Dendritic cell treated with granulocyte-macrophage colony-stimulating factor and Interleukin-4, amounts not matched to agents 40 ng/mL and 50 ng/mL, for 4 days (primary cell): ENCODE results near the gene ODAD2.
"Not testable (repeated sequence)": the region's sequence is repeated elsewhere in the genome, so short reads cannot be mapped to it uniquely, and the experiment has no call there.

ENCODE experiments used
- H3K27ac Mint-ChIP-seq: one replicate; pipeline ENCODE4 v1.8.0; 2022; ENCODE audit warnings: mild to moderate bottlenecking, mixed read lengths
- H3K27me3 Mint-ChIP-seq: one replicate; pipeline ENCODE4 v1.8.0; 2022; ENCODE audit warnings: mild to moderate bottlenecking, mixed read lengths
- H3K36me3 Mint-ChIP-seq: one replicate; pipeline ENCODE4 v1.8.0; 2022; ENCODE audit warnings: low read depth, mixed read lengths
- H3K4me1 Mint-ChIP-seq: one replicate; pipeline ENCODE4 v1.8.0; 2022; ENCODE audit warnings: low read depth, mixed read lengths
- H3K4me3 Mint-ChIP-seq: one replicate; pipeline ENCODE4 v1.8.0; 2022; ENCODE audit warnings: mild to moderate bottlenecking, moderate library complexity, mixed read lengths
- H3K9me3 Mint-ChIP-seq: one replicate; pipeline ENCODE4 v1.8.0; 2022; ENCODE audit warnings: mixed read lengths
- intact Hi-C: fragments of 100-400 bp; cut with micrococcal nuclease; formaldehyde crosslinking; loops from one replicate; pipeline ENCODE4 v1.15.0; 2022

The ODAD2 gene

DNA sequence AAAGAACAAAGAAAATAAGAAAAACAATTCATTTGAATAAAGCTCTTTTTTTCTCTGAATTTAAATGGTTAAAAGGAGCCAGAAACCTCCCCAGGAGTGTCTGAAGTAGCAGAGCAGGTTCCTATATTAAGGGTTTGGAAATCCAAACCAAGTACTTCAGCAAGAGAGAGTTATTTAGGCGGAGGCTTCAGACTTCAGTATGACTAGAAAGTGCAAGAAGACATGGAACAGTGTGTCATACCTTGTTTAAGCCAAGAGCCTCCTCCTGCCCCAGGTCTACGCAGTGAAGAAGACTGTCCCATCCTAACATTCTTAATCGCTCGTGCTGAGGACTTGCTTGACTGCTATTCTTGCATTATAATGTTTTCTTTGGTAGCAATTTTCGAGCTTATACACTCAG is 51.3 kb downstream of the ODAD2 start:
- H3K9me3 Mint-ChIP-seq, result no peaks in the 10 kb centered on the region
- intact Hi-C loops, result no loop called here
- no peaks in the 10 kb centered on the region for H3K27me3 Mint-ChIP-seq
- H3K4me3 Mint-ChIP-seq, result no peak overlapping the region
- no peaks in the 10 kb centered on the region for H3K36me3 Mint-ChIP-seq
- no peaks in the 10 kb centered on the region for H3K4me1 Mint-ChIP-seq
- H3K27ac Mint-ChIP-seq, result no peak overlapping the region

DNA sequence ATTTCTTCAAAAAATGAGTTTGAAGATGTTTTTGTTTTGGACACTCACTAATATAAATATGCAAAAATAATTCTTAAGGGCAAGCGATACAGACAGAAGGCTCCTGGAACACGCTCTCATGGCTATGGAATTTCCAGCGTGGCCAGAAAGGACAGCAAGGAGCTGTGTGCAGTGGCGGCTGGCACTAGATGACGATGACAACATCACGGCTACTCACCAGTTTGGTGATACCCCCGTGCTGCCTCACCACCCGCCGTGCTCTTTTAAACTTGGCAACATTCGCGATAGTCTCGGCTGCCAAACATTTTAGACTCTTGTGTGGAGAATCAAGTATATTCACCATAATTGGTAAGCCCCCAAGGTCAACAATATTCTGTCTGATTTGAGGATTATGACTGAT is 54.9 kb downstream of the ODAD2 start:
- Mint-ChIP-seq H3K4me3 (no peak overlapping the region), H3K4me1 (no peaks in the 10 kb centered on the region), H3K27ac (no peak overlapping the region), H3K9me3 (no peaks in the 10 kb centered on the region), H3K27me3 (no peaks in the 10 kb centered on the region), H3K36me3 (no peaks in the 10 kb centered on the region)
- intact Hi-C loops, result no loop called here

DNA sequence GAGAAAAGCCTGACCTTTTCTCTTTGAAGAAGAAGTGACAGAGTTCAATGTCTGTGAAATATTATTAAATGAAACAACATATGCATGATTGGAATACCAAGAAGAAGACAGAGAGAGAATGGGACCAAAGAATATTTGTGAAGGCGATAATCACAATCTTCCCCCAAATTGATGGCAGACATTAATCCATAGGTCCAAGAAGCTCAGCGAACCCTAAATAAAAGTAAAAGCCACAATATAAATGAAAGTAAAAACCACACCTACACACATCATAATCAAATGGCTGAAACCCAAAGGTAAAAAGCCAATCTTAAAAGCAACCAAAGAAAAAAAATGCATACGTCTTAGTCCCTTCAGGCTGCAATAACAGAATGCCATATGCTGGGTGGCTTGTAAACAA is 84.0 kb downstream of the ODAD2 start:
- intact Hi-C loops, result no loop called here
- Mint-ChIP-seq H3K4me3 (no peak overlapping the region), H3K27ac (no peak overlapping the region), H3K4me1 (no peaks in the 10 kb centered on the region), H3K27me3 (no peaks in the 10 kb centered on the region), H3K9me3 (no peaks in the 10 kb centered on the region), H3K36me3 (no peaks in the 10 kb centered on the region)

DNA sequence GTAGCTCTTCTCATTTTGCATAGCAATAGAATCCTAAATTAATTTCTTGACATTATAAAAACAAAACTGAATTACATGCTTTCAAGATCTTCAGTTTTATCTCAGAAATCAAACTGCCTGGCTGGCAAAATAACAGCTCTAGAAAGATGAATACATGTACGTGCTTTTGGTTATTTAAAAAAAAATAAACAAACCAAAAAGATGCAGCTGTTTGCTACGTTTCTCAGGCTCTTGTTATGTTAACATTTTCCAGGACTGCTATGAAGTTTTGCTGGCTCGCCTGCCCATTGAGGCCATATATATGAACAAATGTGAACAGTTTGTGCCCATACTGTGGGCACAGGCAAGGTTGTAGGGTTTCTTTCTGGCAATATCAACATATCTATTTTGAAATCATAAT is 86.6 kb downstream of the ODAD2 start:
- no peaks in the 10 kb centered on the region for H3K4me1 Mint-ChIP-seq
- no peaks in the 10 kb centered on the region for H3K9me3 Mint-ChIP-seq
- no peaks in the 10 kb centered on the region for H3K36me3 Mint-ChIP-seq
- no peak overlapping the region for H3K27ac Mint-ChIP-seq
- no peak overlapping the region for H3K4me3 Mint-ChIP-seq
- intact Hi-C loops, result no loop called here
- H3K27me3 Mint-ChIP-seq, result no peaks in the 10 kb centered on the region

DNA sequence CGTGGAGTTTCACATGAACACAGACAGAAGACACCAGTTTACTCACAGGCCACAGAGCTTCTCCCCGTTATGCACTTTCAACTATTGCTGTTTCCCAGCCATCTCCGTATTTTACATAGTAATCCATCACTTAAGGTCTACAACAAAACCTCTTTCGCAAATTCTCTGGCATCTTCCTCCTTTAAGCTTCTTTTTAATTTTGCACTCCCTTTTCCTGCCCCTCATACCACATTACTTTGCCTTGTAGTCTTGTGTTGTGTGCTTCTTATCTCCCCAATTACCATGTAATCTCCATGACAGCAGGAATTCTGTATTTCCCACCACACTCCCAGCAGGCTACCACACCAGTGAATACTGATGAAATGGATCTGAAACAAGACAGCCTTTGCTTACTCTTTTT is 87.3 kb downstream of the ODAD2 start:
- Mint-ChIP-seq H3K4me1 (no peaks in the 10 kb centered on the region), H3K9me3 (no peaks in the 10 kb centered on the region), H3K4me3 (no peak overlapping the region), H3K36me3 (no peaks in the 10 kb centered on the region), H3K27me3 (no peaks in the 10 kb centered on the region), H3K27ac (no peak overlapping the region)
- intact Hi-C loops, result no loop called here

DNA sequence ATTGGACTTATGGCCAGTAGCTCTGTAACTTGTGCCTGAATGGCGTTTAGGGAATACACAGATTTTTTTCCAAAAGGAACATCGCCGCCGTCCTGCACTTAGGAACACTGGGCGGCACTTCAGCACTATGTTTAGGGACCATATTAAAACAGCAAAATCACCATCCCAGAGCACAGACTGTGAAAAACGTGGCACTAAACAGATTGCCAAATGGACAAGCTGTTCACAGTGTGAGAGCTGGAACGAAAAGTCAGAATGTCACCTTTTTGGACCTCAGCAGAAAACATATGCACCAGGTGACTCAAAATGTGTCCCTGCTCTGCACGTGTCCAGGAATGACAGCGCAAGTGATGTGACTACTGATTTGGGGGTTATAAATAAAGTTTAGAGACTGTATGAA is 87.9 kb downstream of the ODAD2 start:
- no peak overlapping the region for H3K4me3 Mint-ChIP-seq
- no peaks in the 10 kb centered on the region for H3K36me3 Mint-ChIP-seq
- intact Hi-C loops, result no loop called here
- H3K27ac Mint-ChIP-seq, result no peak overlapping the region
- H3K9me3 Mint-ChIP-seq, result no peaks in the 10 kb centered on the region
- no peaks in the 10 kb centered on the region for H3K27me3 Mint-ChIP-seq
- no peaks in the 10 kb centered on the region for H3K4me1 Mint-ChIP-seq

DNA sequence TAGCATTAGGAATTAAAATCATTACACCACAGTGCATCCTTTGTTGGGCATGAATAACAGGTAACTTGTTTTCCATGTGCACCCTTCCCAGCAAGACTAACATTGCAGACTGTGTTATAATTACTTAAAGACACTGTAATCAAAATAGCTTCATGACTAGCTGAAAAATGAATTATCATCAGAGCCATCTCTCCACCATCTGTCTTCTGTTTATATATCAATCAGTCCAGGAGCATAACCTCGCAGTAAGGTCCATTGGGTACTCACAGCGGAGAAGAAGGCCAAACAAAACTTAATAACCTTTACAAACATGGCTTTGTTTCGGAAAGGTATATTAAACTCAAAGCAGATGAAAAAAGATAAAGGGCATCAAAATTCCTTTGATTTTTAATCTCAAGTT is 90.6 kb downstream of the ODAD2 start:
- Mint-ChIP-seq H3K4me3 (no peak overlapping the region), H3K27ac (no peak overlapping the region), H3K4me1 (no peaks in the 10 kb centered on the region), H3K27me3 (no peaks in the 10 kb centered on the region), H3K9me3 (peaks cover 9% of the 10 kb centered on the region), H3K36me3 (no peaks in the 10 kb centered on the region)
- intact Hi-C loops, result no loop called here

DNA sequence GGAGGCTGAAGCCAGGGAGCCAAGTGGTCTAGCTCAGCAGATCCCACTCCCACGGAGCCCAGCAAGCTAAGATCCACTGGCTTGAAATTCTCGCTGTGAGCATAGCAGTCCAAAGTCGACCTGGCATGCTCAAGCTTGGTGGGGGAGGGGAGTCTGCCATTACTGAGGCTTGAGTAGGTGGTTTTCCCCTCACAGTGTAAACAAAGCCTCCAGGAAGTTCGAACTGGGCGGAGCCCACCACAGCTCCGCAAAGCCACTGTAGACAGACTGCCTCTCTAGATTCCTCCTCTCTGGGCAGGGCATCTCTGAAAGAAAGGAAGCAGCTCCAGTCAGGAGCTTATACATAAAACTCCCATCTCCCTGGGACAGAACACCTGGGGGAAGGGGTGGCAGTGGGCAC is 99.4 kb downstream of the ODAD2 start:
- H3K4me3 Mint-ChIP-seq, intact Hi-C loops, H3K27me3 Mint-ChIP-seq, H3K36me3 Mint-ChIP-seq, H3K4me1 Mint-ChIP-seq, H3K27ac Mint-ChIP-seq: not testable (repeated sequence)
- peaks cover 15% of the 10 kb centered on the region for H3K9me3 Mint-ChIP-seq

DNA sequence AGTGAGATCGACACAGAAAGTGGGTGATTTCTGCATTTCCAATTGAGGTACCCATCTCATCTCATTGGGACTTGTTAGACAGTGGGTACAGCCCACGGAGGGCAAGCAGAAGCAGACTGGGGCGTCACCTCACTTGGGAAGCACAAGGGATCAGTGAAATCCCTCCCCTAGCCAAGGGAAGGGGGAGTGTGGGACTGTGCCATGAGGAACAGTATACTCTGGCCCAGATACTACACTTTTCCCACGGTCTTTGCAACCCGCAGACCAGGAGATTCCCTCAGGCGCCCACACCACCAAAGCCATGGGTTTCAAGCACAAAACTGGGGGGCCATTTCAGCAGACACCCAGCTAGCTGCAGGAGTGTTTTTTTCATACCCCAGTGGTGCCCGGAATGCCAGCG is 99.8 kb downstream of the ODAD2 start:
- intact Hi-C loops, result no loop called here
- no peaks in the 10 kb centered on the region for H3K4me1 Mint-ChIP-seq
- no peaks in the 10 kb centered on the region for H3K27me3 Mint-ChIP-seq
- no peak overlapping the region for H3K27ac Mint-ChIP-seq
- H3K9me3 Mint-ChIP-seq, result peaks cover 14% of the 10 kb centered on the region
- H3K4me3 Mint-ChIP-seq, result no peak overlapping the region
- no peaks in the 10 kb centered on the region for H3K36me3 Mint-ChIP-seq

DNA sequence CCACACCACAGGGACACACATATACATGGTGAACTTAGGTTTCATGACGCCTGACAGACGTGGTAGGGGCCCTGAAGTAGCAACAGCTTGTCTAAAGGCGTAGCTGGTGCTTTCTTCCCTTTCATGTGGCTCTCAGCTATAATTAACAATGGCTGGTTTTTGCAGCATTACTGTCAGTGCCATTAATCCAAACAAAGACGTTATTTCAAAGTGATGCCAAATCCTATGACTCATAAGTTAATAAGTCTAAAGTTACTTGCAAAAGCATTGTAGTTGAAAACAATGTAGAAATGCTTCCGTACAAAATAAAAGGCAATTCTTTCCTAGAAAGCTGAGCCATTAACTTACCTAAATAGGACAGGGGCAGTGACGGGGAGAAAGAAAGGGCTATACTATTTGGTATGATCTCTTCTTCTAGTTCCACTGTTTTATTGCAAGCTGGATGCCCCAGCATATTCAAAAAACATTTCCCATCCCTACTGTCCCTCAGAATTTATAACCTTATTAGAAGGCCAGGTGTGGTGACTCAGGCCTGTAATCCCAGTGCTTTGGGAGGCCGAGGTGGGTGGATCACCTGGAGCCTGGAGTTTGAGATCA is 105.4 kb downstream of the ODAD2 start:
- H3K9me3 Mint-ChIP-seq, result no peaks in the 10 kb centered on the region
- intact Hi-C loops, result no loop called here
- H3K27me3 Mint-ChIP-seq, result no peaks in the 10 kb centered on the region
- no peaks in the 10 kb centered on the region for H3K4me1 Mint-ChIP-seq
- no peaks in the 10 kb centered on the region for H3K36me3 Mint-ChIP-seq
- no peak overlapping the region for H3K27ac Mint-ChIP-seq
- no peak overlapping the region for H3K4me3 Mint-ChIP-seq

DNA sequence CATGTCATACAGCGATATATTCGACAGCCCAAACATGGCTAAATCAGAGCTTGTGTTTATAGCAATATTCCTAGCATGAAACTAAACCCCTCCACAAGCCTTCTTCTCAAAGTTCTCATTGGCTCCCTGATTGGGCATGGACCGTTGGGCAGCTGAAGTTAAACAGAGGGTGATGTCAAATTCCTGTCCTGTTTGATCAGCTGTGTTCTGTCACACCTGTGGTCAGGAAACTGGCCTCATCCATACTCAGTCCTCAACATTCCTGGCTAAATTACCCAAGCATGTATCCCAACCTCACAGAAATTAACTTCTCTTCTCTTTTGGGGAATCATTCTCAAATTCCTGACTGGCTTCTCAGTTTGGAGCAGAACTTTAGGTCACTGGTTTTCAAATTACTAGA is 107.9 kb downstream of the ODAD2 start:
- Mint-ChIP-seq H3K4me1 (no peaks in the 10 kb centered on the region), H3K9me3 (no peaks in the 10 kb centered on the region), H3K36me3 (no peaks in the 10 kb centered on the region), H3K27ac (no peak overlapping the region), H3K27me3 (no peaks in the 10 kb centered on the region), H3K4me3 (no peak overlapping the region)
- intact Hi-C loops, result no loop called here

DNA sequence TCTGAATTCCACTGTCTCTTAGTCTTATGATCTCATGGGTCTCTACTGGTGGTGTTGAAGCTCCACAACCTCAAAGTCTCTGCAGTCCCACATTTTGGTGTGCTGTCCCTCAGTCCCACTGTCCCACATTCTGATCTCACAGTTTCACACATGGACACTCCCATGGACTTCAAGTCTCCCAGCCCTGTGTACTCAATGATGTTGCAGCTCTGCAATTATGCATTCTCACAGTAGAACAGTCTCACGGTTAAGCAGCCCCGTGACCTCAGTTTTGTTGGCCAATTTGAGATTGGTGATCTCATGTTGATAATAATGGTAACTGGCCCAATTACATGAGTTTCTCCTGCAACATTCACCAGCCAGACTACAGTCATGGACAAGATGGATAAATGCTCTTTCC is 109.4 kb downstream of the ODAD2 start:
- H3K4me1 Mint-ChIP-seq, result no peaks in the 10 kb centered on the region
- H3K4me3 Mint-ChIP-seq, result no peak overlapping the region
- H3K27ac Mint-ChIP-seq, result no peak overlapping the region
- intact Hi-C loops, result no loop called here
- H3K36me3 Mint-ChIP-seq, result no peaks in the 10 kb centered on the region
- no peaks in the 10 kb centered on the region for H3K9me3 Mint-ChIP-seq
- no peaks in the 10 kb centered on the region for H3K27me3 Mint-ChIP-seq

DNA sequence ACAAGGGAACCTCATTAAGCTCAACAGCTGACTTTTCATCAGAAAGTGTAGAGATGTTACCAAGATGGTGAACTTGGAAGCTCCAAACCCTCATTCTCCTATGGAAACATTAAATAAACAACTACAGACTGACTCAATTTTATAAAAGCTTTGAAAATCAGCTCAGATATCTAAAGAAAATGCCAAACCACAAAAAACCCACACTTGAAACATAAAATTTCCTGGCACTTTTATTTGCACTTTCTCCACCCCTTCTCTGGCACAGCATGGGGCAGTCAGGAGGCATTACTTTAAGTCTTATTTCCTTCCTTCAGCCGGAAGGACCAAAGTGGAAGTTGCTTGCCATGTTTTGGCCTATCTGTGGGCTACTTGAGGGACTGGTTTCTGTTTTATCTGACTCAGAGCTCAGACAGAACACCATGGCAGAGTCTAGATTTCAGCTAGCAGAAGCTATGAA is 114.7 kb downstream of the ODAD2 start:
- H3K4me3 Mint-ChIP-seq, result no peak overlapping the region
- H3K27ac Mint-ChIP-seq, result no peak overlapping the region
- H3K36me3 Mint-ChIP-seq, result no peaks in the 10 kb centered on the region
- no peaks in the 10 kb centered on the region for H3K9me3 Mint-ChIP-seq
- no peaks in the 10 kb centered on the region for H3K4me1 Mint-ChIP-seq
- H3K27me3 Mint-ChIP-seq, result no peaks in the 10 kb centered on the region
- intact Hi-C loops, result no loop called here

DNA sequence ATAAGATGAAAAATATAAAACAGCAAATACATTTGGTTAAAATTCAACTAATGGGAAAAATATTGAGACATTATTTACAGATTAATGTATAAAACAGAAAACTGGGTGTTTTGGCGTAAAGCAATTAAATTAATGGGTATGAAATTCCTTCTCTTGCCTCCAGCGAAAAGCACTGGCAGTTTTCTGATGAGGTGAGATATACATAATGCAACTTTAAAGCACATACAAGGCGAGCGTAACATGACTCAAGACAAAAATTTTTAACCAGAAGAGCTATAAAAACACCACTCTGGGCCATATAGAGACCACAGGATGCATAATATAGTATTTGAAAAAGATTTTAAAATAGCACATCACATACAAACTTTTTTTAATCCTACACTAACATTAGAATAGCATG is 120.6 kb downstream of the ODAD2 start:
- Mint-ChIP-seq H3K4me3 (no peak overlapping the region), H3K27me3 (no peaks in the 10 kb centered on the region), H3K27ac (no peak overlapping the region), H3K36me3 (no peaks in the 10 kb centered on the region), H3K9me3 (peaks cover 11% of the 10 kb centered on the region), H3K4me1 (no peaks in the 10 kb centered on the region)
- intact Hi-C loops, result no loop called here

DNA sequence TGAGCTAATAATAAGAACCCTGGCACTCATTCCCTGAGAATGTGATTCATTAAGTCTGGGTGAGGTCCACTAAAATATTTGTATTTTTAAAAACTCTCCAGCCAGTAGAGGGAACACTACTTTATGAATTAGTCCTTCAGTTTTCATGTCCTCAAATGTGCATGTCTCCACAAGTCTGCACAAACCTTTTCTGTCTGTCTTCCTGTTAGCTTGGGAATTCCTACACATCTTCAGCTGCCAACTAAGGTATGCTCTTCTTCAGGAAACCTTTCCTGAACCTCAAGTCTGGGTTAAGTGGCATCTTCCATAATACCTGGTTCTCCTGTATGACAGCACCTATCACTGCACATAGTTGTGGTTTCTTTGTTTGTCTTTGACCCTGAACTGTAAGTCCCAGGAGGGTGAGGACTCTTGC is 133.7 kb downstream of the ODAD2 start:
- intact Hi-C loops, result no loop called here
- Mint-ChIP-seq H3K27me3 (no peaks in the 10 kb centered on the region), H3K9me3 (no peaks in the 10 kb centered on the region), H3K36me3 (no peaks in the 10 kb centered on the region), H3K4me1 (no peaks in the 10 kb centered on the region), H3K27ac (no peak overlapping the region), H3K4me3 (no peak overlapping the region)
